H1 (cell line): Measurements from ENCODE around the gene CAMK2D. TPM values are rescaled to one million over a fixed set of nuclear protein-coding genes. Genes with fewer than 3 reads are reported as not detected.

Experiments
- CTCF ChIA-PET: fragments of 300-600 bp; sonication (Branson Sonifier 250); formaldehyde crosslinking; loops from one replicate; lab custom pipeline; 2021; ENCODE audit not compliant: partially characterized antibody; lab: Charles Lee
- POLR2A ChIA-PET: fragments of 300-600 bp; sonication (Branson Sonifier 250); formaldehyde crosslinking; loops from one replicate; lab custom pipeline; 2021; ENCODE audit warnings: inconsistent platforms; ENCODE audit not compliant: partially characterized antibody; lab: Charles Lee
- DNase-seq, 2 experiments: peaks; one replicate each; pipeline versions ENCODE4 v3.0.0 to v3.0.0-alpha.2; 2010 to 2022; ENCODE audit warnings: low spot score in 2 of 2, low read depth in 1 of 2, mixed read lengths in 1 of 2
- FAIRE-seq: peaks from 2 replicates; lab custom pipeline; 2011; peaks lifted over from hg19 to GRCh38; lab: Jason Lieb, UNC
- H2AFZ ChIP-seq: 2 replicates; pipeline ENCODE4 v1.8.1; 2012; ENCODE audit warnings: low read length, inconsistent platforms
- H2AK5ac ChIP-seq: 2 replicates; pipeline ENCODE4 v1.6.1; 2013; ENCODE audit warnings: low read depth, low read length
- H2BK120ac ChIP-seq: replicated peaks from 2 replicates; pipeline ENCODE3; 2013; ENCODE audit warnings: low read depth, low read length, inconsistent platforms
- H2BK12ac ChIP-seq: 2 replicates; pipeline ENCODE4 v1.6.1; 2013; ENCODE audit warnings: low read depth, low read length
- H2BK15ac ChIP-seq: 2 replicates; pipeline ENCODE4 v1.6.1; 2013; ENCODE audit warnings: low read length
- H2BK20ac ChIP-seq: 2 replicates; pipeline ENCODE4 v1.6.1; 2013; ENCODE audit warnings: low read length
- H2BK5ac ChIP-seq: 2 replicates; pipeline ENCODE4 v1.6.1; 2013; ENCODE audit warnings: low read depth, low read length
- H3K14ac ChIP-seq: 2 replicates; pipeline ENCODE4 v1.6.1; 2013; ENCODE audit warnings: inconsistent platforms; ENCODE audit not compliant: insufficient read length
- H3K18ac ChIP-seq: 2 replicates; pipeline ENCODE4 v1.6.1; 2013; ENCODE audit warnings: low read length; ENCODE audit errors: extremely low read depth
- H3K23ac ChIP-seq: 2 replicates; pipeline ENCODE4 v1.6.1; 2013; ENCODE audit warnings: inconsistent platforms; ENCODE audit not compliant: insufficient read length
- H3K23me2 ChIP-seq: 2 replicates; pipeline ENCODE4 v1.6.1; 2013; ENCODE audit warnings: low read depth, low read length
- H3K27ac ChIP-seq: 2 replicates; pipeline ENCODE4 v1.6.1; 2011; ENCODE audit warnings: low read depth, low read length, inconsistent platforms
- H3K27me3 ChIP-seq, 4 experiments: replicated peaks in 1 of 4; 1 replicate in 1 of 4; 2 replicates in 3 of 4; pipeline versions ENCODE4 v1.6.1 to v1.8.1; 2011 to 2013; ENCODE audit warnings: low read length in 3 of 4, mild to moderate bottlenecking in 3 of 4, inconsistent platforms in 2 of 4, mixed read lengths in 2 of 4, moderate library complexity in 1 of 4; ENCODE audit not compliant: control insufficient read depth in 3 of 4, insufficient read depth in 3 of 4; ENCODE audit errors: extremely low read depth in 1 of 4
- H3K36me3 ChIP-seq, 4 experiments: 2 replicates each; pipeline versions ENCODE4 v1.6.1 to v1.8.1; 2011 to 2013; ENCODE audit warnings: mild to moderate bottlenecking in 4 of 4, low read length in 3 of 4, moderate library complexity in 2 of 4, control low read depth in 1 of 4, inconsistent platforms in 1 of 4; ENCODE audit not compliant: insufficient read depth in 4 of 4, control insufficient read depth in 2 of 4
- H3K4ac ChIP-seq: replicated peaks from 2 replicates; pipeline ENCODE3; 2013; ENCODE audit warnings: low read length, low read depth, mixed read lengths, inconsistent platforms; ENCODE audit not compliant: insufficient read length
- H3K4me1 ChIP-seq, 4 experiments: replicated peaks in 1 of 4; 1 replicate in 1 of 4; 2 replicates in 3 of 4; pipeline versions ENCODE4 v1.6.1 to v1.8.1; 2011 to 2013; ENCODE audit warnings: low read length in 3 of 4, inconsistent platforms in 2 of 4, mixed read lengths in 1 of 4; ENCODE audit not compliant: insufficient read depth in 4 of 4, control insufficient read depth in 3 of 4
- H3K4me2 ChIP-seq, 2 experiments: 2 replicates each; pipeline versions ENCODE4 v1.6.1 to v1.8.1; 2011 to 2013; ENCODE audit warnings: low read depth in 2 of 2, low read length in 2 of 2, control low read depth in 1 of 2, inconsistent platforms in 1 of 2, mild to moderate bottlenecking in 1 of 2; ENCODE audit not compliant: insufficient read depth in 1 of 2
- H3K4me3 ChIP-seq, 4 experiments: fragments of 200-600, 300-600 bp in 1 of 4; sonication (generic), shearing (Covaris generic), sonication (Bioruptor Twin) in 1 of 4; 2 replicates each; pipeline versions ENCODE4 v1.5.1 to v1.8.1; 2011 to 2016; ENCODE audit warnings: low read length in 4 of 4, low read depth in 3 of 4, control low read depth in 2 of 4, inconsistent platforms in 2 of 4, mild to moderate bottlenecking in 2 of 4, mixed read lengths in 1 of 4, moderate library complexity in 1 of 4; ENCODE audit not compliant: insufficient read depth in 2 of 4; ENCODE audit errors: extremely low read depth in 1 of 4
- H3K56ac ChIP-seq: replicated peaks from 2 replicates; pipeline ENCODE3; 2013; ENCODE audit warnings: low read depth, mild to moderate bottlenecking, mixed read lengths, low read length, inconsistent platforms; ENCODE audit not compliant: insufficient read length
- H3K79me1 ChIP-seq: 2 replicates; pipeline ENCODE4 v1.6.1; 2013; ENCODE audit warnings: low read depth, low read length, control low read depth
- H3K79me2 ChIP-seq, 2 experiments: 2 replicates each; pipeline versions ENCODE4 v1.6.1 to v1.8.1; 2012 to 2013; ENCODE audit warnings: low read length in 2 of 2, mild to moderate bottlenecking in 2 of 2, inconsistent platforms in 1 of 2; ENCODE audit not compliant: insufficient read depth in 2 of 2, control insufficient read depth in 1 of 2
- H3K9ac ChIP-seq, 4 experiments: replicated peaks in 1 of 4; 1 replicate in 1 of 4; 2 replicates in 3 of 4; pipeline versions ENCODE4 v1.6.1 to v1.8.1; 2011 to 2013; ENCODE audit warnings: low read depth in 3 of 4, low read length in 3 of 4, control low read depth in 2 of 4, mild to moderate bottlenecking in 2 of 4, moderate library complexity in 2 of 4, inconsistent platforms in 1 of 4; ENCODE audit errors: extremely low read depth in 1 of 4
- H3K9me3 ChIP-seq, 2 experiments: 2 replicates each; pipeline versions ENCODE4 v1.6.1 to v1.8.1; 2012 to 2013; ENCODE audit warnings: mild to moderate bottlenecking in 2 of 2, moderate library complexity in 2 of 2, control low read depth in 1 of 2, inconsistent platforms in 1 of 2, low read depth in 1 of 2, low read length in 1 of 2, mixed read lengths in 1 of 2; ENCODE audit not compliant: insufficient read depth in 2 of 2
- H4K20me1 ChIP-seq, 2 experiments: replicated peaks in 1 of 2; 2 replicates each; pipeline versions ENCODE3 to v1.8.1; 2011 to 2013; ENCODE audit warnings: inconsistent platforms in 2 of 2, low read length in 2 of 2, mild to moderate bottlenecking in 1 of 2; ENCODE audit not compliant: insufficient read depth in 2 of 2, control insufficient read depth in 1 of 2
- H4K5ac ChIP-seq: 2 replicates; pipeline ENCODE4 v1.6.1; 2013; ENCODE audit warnings: low read length, low read depth, mixed read lengths, inconsistent platforms; ENCODE audit not compliant: insufficient read length
- H4K8ac ChIP-seq: 2 replicates; pipeline ENCODE4 v1.8.0; 2013; ENCODE audit warnings: mild to moderate bottlenecking, moderate library complexity, low read length, inconsistent platforms; ENCODE audit not compliant: insufficient read depth; ENCODE audit errors: extremely low read depth
- H4K91ac ChIP-seq: replicated peaks from 2 replicates; pipeline ENCODE3; 2013; ENCODE audit warnings: low read length, mixed read lengths, inconsistent platforms; ENCODE audit not compliant: insufficient read length
- GTF2F1 ChIP-seq: IDR thresholded peaks from 2 replicates; pipeline ENCODE4 v1.6.1; 2012; ENCODE audit warnings: low read depth, low read length, improper control_type of control experiment, borderline replicate concordance
- SUZ12 ChIP-seq: fragments of 200-600 bp; sonication (generic); IDR thresholded peaks from 2 replicates; pipeline ENCODE4 v1.6.1; 2012; ENCODE audit warnings: mild to moderate bottlenecking, inconsistent platforms, low read length, moderate library complexity, mixed read lengths
- WGBS, 2 experiments: shearing (Covaris generic) in 1 of 2; methylation state at CpG; one replicate each; pipeline versions ENCODE4 v1.1.6 to v1.1.7; 2013 to 2015; ENCODE audit warnings: low lambda C conversion rate in 2 of 2, mixed read lengths in 2 of 2, inconsistent platforms in 1 of 2, low coverage in 1 of 2, missing lambda C conversion rate in 1 of 2; ENCODE audit not compliant: insufficient replicate concordance in 2 of 2, insufficient coverage in 1 of 2, insufficient read length in 1 of 2; ENCODE audit errors: extremely low coverage in 1 of 2, missing lambda C conversion rate in 1 of 2; 5-methylcytosine and 5-hydroxymethylcytosine counted together
- polyA plus RNA-seq, 7 experiments: library from polyadenylated mRNA; depleted of rRNA in 3 of 7; stranded (reverse) in 5 of 7; unstranded in 2 of 7; fragments of >200 nt in 5 of 7; fragments of 200-250 nt in 2 of 7; gene quantifications; 1 replicate in 5 of 7; 2 replicates in 1 of 7; 4 replicates in 1 of 7; pipeline versions ENCODE4 v1.2.1 to v1.2.3, GENCODE V29; 2011 to 2013; ENCODE audit warnings: missing spikeins in 2 of 7, mixed read lengths in 2 of 7
- total RNA-seq: library from RNA; stranded (reverse); fragmentation: NEBNext Ultra II Directional; extraction: Animal tissue kit (Norgen Biotek cat#: 25700); gene quantifications from 2 replicates; pipeline ENCODE4 v1.2.1, GENCODE V29; 2021
- TF ChIP-seq, protein P1 (sequence below), 3 experiments: IDR thresholded peaks; 1 replicate in 2 of 3; 2 replicates in 1 of 3; pipeline versions ENCODE4 v1.5.1 to v1.6.1; 2011; ENCODE audit warnings: low read length in 3 of 3, mild to moderate bottlenecking in 3 of 3, inconsistent platforms in 2 of 3, low read depth in 1 of 3, moderate library complexity in 1 of 3; ENCODE audit not compliant: insufficient read depth in 1 of 3; ENCODE audit errors: control extremely low read depth in 1 of 3

The CAMK2D gene
- total and polyA plus RNA-seq, 2 of the 8 experiments (the other 6 are each of a cell fraction or from before 2014, with no cell fraction given): 3.2 to 7.0 TPM

DNA sequence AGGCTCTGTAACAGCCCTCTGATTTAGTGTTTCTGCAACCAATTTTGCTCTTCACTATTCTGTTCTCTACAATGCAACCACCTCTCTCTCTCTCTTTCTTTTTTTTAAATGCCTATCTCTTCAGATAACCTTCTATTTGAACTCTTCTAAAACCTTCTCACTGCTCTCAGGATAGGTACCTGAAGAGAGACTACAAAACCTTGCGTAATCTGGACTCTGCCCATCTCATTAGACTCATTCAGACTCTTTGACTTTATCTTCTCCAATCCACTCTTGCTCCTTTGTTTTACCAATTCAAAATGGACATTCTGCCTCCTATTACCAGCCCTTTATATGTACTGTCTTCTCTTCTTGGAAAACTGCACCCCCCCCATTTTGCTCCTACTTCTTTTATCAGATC is 291.6 kb downstream of the CAMK2D start:
- H2AK5ac ChIP-seq: no peak overlapping the region
- no peak overlapping the region for H2BK15ac ChIP-seq
- TF ChIP-seq SUZ12 (no peak), GTF2F1 (no peak)
- TF ChIP-seq, protein P1, sequence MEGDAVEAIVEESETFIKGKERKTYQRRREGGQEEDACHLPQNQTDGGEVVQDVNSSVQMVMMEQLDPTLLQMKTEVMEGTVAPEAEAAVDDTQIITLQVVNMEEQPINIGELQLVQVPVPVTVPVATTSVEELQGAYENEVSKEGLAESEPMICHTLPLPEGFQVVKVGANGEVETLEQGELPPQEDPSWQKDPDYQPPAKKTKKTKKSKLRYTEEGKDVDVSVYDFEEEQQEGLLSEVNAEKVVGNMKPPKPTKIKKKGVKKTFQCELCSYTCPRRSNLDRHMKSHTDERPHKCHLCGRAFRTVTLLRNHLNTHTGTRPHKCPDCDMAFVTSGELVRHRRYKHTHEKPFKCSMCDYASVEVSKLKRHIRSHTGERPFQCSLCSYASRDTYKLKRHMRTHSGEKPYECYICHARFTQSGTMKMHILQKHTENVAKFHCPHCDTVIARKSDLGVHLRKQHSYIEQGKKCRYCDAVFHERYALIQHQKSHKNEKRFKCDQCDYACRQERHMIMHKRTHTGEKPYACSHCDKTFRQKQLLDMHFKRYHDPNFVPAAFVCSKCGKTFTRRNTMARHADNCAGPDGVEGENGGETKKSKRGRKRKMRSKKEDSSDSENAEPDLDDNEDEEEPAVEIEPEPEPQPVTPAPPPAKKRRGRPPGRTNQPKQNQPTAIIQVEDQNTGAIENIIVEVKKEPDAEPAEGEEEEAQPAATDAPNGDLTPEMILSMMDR (IDR thresholded peaks at IDR 0.05; ENCODE audit: control extremely low read depth in 1 of 3, insufficient read depth in 1 of 3, low read depth in 1 of 3, low read length in 3 of 3): no peak
- DNase-seq: no peak
- no peak overlapping the region for H3K27ac ChIP-seq
- no peak overlapping the region for H3K18ac ChIP-seq
- H3K14ac ChIP-seq: no peak overlapping the region
- no peak overlapping the region for H2BK12ac ChIP-seq
- no peaks in the 10 kb centered on the region for H3K23me2 ChIP-seq
- CTCF ChIA-PET: no interaction called here
- no peak overlapping the region for H4K91ac ChIP-seq
- POLR2A ChIA-PET: no interaction called here
- H3K79me1 ChIP-seq: no peaks in the 10 kb centered on the region
- 82% methylated on average over 1 of the region's 1 CpG; no CpG with 5 or more reads in 1 of the 2 experiments for WGBS, 2 experiments
- no peaks in the 10 kb centered on the region for H3K79me2 ChIP-seq
- H3K4ac ChIP-seq: no peak overlapping the region
- H3K23ac ChIP-seq: no peak overlapping the region
- no peak overlapping the region for H2BK5ac ChIP-seq
- H3K9me3 ChIP-seq: no peaks in the 10 kb centered on the region
- no peaks in the 10 kb centered on the region for H4K20me1 ChIP-seq
- peaks cover 0 to 12% (median 4%) of the 10 kb centered on the region in 4 experiments; a peak in 5 of 7 replicates for H3K4me1 ChIP-seq
- no peaks in the 10 kb centered on the region for H3K36me3 ChIP-seq
- FAIRE-seq: no peak
- H2BK20ac ChIP-seq: no peak overlapping the region
- H3K4me2 ChIP-seq: no peak overlapping the region
- H4K8ac ChIP-seq: no peak overlapping the region
- H2AFZ ChIP-seq: no peak overlapping the region
- no peak overlapping the region for H3K4me3 ChIP-seq
- no peak overlapping the region for H4K5ac ChIP-seq
- H3K9ac ChIP-seq: no peak overlapping the region
- no peaks in the 10 kb centered on the region for H3K27me3 ChIP-seq
- H2BK120ac ChIP-seq: no peak overlapping the region
- no peak overlapping the region for H3K56ac ChIP-seq
